Mammary epithelial cell (primary cell): Measurements from ENCODE around the gene CCL27.

Experiments
- EZH2 ChIP-seq: IDR thresholded peaks from 2 replicates; pipeline ENCODE4 v1.6.1; 2012; ENCODE audit warnings: low read length, inconsistent platforms, borderline replicate concordance
- TF ChIP-seq, protein P1 (sequence below), 2 donors: IDR thresholded peaks in 1 of 2; conservative IDR thresholded peaks in 1 of 2; 2 replicates each; pipeline ENCODE4 v1.5.1; 2011 to 2012; ENCODE audit warnings: inconsistent platforms in 2 of 2, low read length in 2 of 2, mild to moderate bottlenecking in 2 of 2, control low read depth in 1 of 2, low read depth in 1 of 2; ENCODE audit not compliant: insufficient read depth in 1 of 2; ENCODE audit errors: extremely low read depth in 1 of 2

DNA sequence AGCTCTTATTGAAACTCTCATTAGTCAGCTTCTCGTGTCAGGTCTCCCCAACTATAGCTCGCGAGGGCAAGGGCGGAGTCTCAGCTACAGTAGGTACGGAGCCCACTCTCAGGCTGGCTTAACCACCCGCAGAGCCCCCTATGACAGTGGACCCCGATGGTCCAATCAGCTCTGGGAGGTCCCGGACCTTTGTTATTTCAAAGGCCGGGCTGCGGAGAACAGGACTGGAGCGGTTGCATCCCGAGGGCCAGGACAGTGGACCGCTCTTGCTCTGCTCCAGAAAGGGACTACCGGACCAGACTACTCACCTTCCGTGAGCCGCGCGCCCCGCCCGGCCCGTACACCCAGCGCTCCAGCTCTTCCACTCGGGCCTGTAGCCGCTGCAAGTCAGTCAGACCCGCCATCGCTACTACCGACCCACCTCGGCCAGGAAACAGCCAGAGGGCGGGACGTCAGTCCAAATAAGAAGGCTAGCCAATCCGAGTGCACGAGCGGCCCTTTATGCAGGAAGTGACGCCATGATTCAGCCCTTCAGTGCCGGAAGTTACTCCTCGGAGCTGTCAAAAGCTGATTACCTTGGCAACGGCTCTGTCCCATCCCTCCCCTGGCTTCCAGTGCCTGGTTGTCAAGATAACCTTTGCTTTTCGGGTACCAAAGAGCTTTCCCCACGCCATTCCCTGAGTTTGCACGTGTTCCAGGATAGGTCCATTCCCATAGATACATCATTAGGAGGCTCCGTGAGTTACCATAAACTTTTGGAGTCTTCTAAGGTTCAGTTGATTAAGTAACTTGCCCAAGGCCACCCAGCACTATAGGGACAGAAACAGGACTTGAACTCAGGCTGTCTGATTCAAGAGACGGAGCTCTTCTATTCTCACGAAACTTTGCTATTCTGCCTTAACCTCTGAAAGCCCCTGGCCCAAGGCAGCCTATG is 42.1 kb downstream of the CCL27 start, which contains the start of gene DCTN3:
- TF ChIP-seq, protein P1, sequence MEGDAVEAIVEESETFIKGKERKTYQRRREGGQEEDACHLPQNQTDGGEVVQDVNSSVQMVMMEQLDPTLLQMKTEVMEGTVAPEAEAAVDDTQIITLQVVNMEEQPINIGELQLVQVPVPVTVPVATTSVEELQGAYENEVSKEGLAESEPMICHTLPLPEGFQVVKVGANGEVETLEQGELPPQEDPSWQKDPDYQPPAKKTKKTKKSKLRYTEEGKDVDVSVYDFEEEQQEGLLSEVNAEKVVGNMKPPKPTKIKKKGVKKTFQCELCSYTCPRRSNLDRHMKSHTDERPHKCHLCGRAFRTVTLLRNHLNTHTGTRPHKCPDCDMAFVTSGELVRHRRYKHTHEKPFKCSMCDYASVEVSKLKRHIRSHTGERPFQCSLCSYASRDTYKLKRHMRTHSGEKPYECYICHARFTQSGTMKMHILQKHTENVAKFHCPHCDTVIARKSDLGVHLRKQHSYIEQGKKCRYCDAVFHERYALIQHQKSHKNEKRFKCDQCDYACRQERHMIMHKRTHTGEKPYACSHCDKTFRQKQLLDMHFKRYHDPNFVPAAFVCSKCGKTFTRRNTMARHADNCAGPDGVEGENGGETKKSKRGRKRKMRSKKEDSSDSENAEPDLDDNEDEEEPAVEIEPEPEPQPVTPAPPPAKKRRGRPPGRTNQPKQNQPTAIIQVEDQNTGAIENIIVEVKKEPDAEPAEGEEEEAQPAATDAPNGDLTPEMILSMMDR (conservative IDR thresholded peaks at IDR 0.05 in 1 of 2, IDR thresholded peaks at IDR 0.05 in 1 of 2; ENCODE audit: extremely low read depth in 1 of 2, insufficient read depth in 1 of 2, low read depth in 1 of 2, low read length in 2 of 2) = no peak
- no peak for TF ChIP-seq EZH2
